HCT116 (cell line): ENCODE results near the gene SLC25A18. TPM values are rescaled to one million over a fixed set of nuclear protein-coding genes. Genes with fewer than 3 reads are reported as not detected.

ENCODE experiments used
- ATAC-seq: fragments of 200-7000 bp; cut with Tn5 transposase; 2 replicates; pipeline ENCODE4 v1.9.1; 2020; ENCODE audit warnings: mild to moderate bottlenecking, moderate library complexity
- BruUV-seq: library from RNA; stranded (reverse); fragments of 400-500 nt; replicated peaks from 2 replicates; lab custom pipeline; 2021; lab: Mats Ljungman, UMichigan
- CTCF ChIA-PET: fragments of 300-600 bp; sonication (Branson Sonifier 250); formaldehyde crosslinking; loops from one replicate; lab custom pipeline; 2021; ENCODE audit warnings: antibody characterized with exemption; lab: Charles Lee
- POLR2A ChIA-PET: fragments of 300-600, 350-600 bp; sonication (Branson Sonifier 250); formaldehyde crosslinking; loops from one replicate; lab custom pipeline; 2021; ENCODE audit warnings: antibody characterized with exemption; lab: Charles Lee
- RAD21 ChIA-PET, 2 experiments: fragments of 300-600 bp; sonication (Branson Sonifier 250); formaldehyde crosslinking; loops; one replicate each; lab custom pipeline; 2023; ENCODE audit warnings: low total read pairs in 2 of 2; ENCODE audit not compliant: uncharacterized antibody in 2 of 2, unreplicated experiment in 2 of 2, low non-redundant PET in 1 of 2; lab: Charles Lee
- DNase-seq: peaks from one replicate; pipeline ENCODE4 v3.0.0-alpha.2; 2010; ENCODE audit warnings: low read depth, low spot score
- H2AFZ ChIP-seq: fragments of 200-600 bp; shearing (Covaris generic), sonication (generic); 2 replicates; pipeline ENCODE4 v1.6.1; 2017; ENCODE audit warnings: low read depth, mixed run types, mixed read lengths, antibody characterized with exemption, low read length; ENCODE audit not compliant: poor library complexity, severe bottlenecking
- H3K27ac ChIP-seq: 2 replicates; pipeline ENCODE4 v1.5.1; 2012; ENCODE audit warnings: low read depth, low read length
- H3K27me3 ChIP-seq: fragments of 200-600 bp; sonication (generic); 2 replicates; pipeline ENCODE4 v1.6.1; 2016; ENCODE audit warnings: mixed run types, low read length, mixed read lengths; ENCODE audit not compliant: insufficient read depth
- H3K36me3 ChIP-seq, 2 experiments: fragments of 200-500 bp in 1 of 2; fragments of 200-600 bp in 1 of 2; sonication (Bioruptor generic) in 1 of 2; sonication (generic) in 1 of 2; 2 replicates each; pipeline versions ENCODE4 v1.5.1 to v1.6.1; 2014 to 2016; ENCODE audit warnings: low read length in 2 of 2, inconsistent platforms in 1 of 2, mixed read lengths in 1 of 2, mixed run types in 1 of 2; ENCODE audit not compliant: insufficient read depth in 2 of 2, control insufficient read depth in 1 of 2
- H3K4me1 ChIP-seq, 2 experiments: fragments of 200-600 bp in 1 of 2; sonication (generic) in 1 of 2; 2 replicates each; pipeline versions ENCODE4 v1.5.1 to v1.6.1; 2012 to 2017; ENCODE audit warnings: low read length in 2 of 2, inconsistent platforms in 1 of 2, mild to moderate bottlenecking in 1 of 2, mixed read lengths in 1 of 2, mixed run types in 1 of 2, moderate library complexity in 1 of 2; ENCODE audit not compliant: insufficient read depth in 2 of 2, control insufficient read depth in 1 of 2
- H3K4me2 ChIP-seq: fragments of 200-600 bp; sonication (generic); 2 replicates; pipeline ENCODE4 v1.6.1; 2017; ENCODE audit warnings: mixed run types, low read length, mixed read lengths
- H3K4me3 ChIP-seq, 2 experiments: fragments of 200-600 bp in 1 of 2; sonication (generic) in 1 of 2; replicated peaks in 1 of 2; 2 replicates each; pipeline ENCODE4 v1.5.1; 2011 to 2016; ENCODE audit warnings: low read length in 2 of 2, control low read depth in 1 of 2, low read depth in 1 of 2, mild to moderate bottlenecking in 1 of 2, mixed read lengths in 1 of 2, mixed run types in 1 of 2
- H3K79me2 ChIP-seq: fragments of 200-600 bp; sonication (generic); 2 replicates; pipeline ENCODE4 v1.6.1; 2017; ENCODE audit warnings: mild to moderate bottlenecking, mixed run types, low read length, moderate library complexity, mixed read lengths; ENCODE audit not compliant: insufficient read depth
- H3K9ac ChIP-seq: fragments of 200-600 bp; sonication (generic); 2 replicates; pipeline ENCODE4 v1.6.1; 2016; ENCODE audit warnings: low read length, mixed read lengths
- H3K9me2 ChIP-seq: fragments of 200-600 bp; sonication (generic), shearing (Covaris generic); 2 replicates; pipeline ENCODE4 v1.6.1; 2017; ENCODE audit warnings: mixed run types, mild to moderate bottlenecking, moderate library complexity; ENCODE audit not compliant: insufficient read depth
- H3K9me3 ChIP-seq, 2 experiments: fragments of 200-500 bp in 1 of 2; fragments of 200-600 bp in 1 of 2; sonication (Bioruptor generic) in 1 of 2; sonication (generic) in 1 of 2; 2 replicates each; pipeline ENCODE4 v1.6.1; 2014 to 2017; ENCODE audit warnings: low read length in 2 of 2, mixed read lengths in 2 of 2, inconsistent platforms in 1 of 2, low read depth in 1 of 2, mild to moderate bottlenecking in 1 of 2, mixed run types in 1 of 2, moderate library complexity in 1 of 2; ENCODE audit not compliant: control insufficient read depth in 1 of 2, insufficient read depth in 1 of 2
- H4K20me1 ChIP-seq: fragments of 200-600 bp; sonication (generic), shearing (Covaris generic); 2 replicates; pipeline ENCODE4 v1.6.1; 2017; ENCODE audit warnings: mixed run types, mild to moderate bottlenecking, moderate library complexity; ENCODE audit not compliant: insufficient read depth
- CBX3 ChIP-seq: IDR thresholded peaks from 2 replicates; pipeline ENCODE4 v1.6.1; 2012; ENCODE audit warnings: low read depth
- CEBPB ChIP-seq: IDR thresholded peaks from 2 replicates; pipeline ENCODE4 v1.6.1; 2012; ENCODE audit warnings: low read depth
- EGR1 ChIP-seq: IDR thresholded peaks from 2 replicates; pipeline ENCODE4 v1.6.1; 2012; ENCODE audit warnings: low read depth
- ELF1 ChIP-seq: IDR thresholded peaks from 2 replicates; pipeline ENCODE4 v1.6.1; 2012; ENCODE audit warnings: low read depth, borderline replicate concordance
- EZH2 ChIP-seq: fragments of 200-600 bp; sonication (generic); IDR thresholded peaks from 2 replicates; pipeline ENCODE4 v1.6.1; 2017; ENCODE audit warnings: antibody characterized with exemption, mixed run types
- EZH2phosphoT487 ChIP-seq: fragments of 200-600 bp; IDR thresholded peaks from 2 replicates; pipeline ENCODE4 v1.6.1; 2018; ENCODE audit warnings: antibody characterized with exemption, borderline replicate concordance
- JUND ChIP-seq: IDR thresholded peaks from 2 replicates; pipeline ENCODE4 v1.6.1; 2012
- POLR2A ChIP-seq: IDR thresholded peaks from 2 replicates; pipeline ENCODE4 v1.7.0; 2011; ENCODE audit warnings: borderline replicate concordance; ENCODE audit not compliant: insufficient read depth, insufficient read length; ENCODE audit errors: extremely low read depth
- POLR2AphosphoS5 ChIP-seq: IDR thresholded peaks from 2 replicates; pipeline ENCODE4 v1.6.1; 2011; ENCODE audit warnings: mild to moderate bottlenecking, low read depth, low read length, moderate library complexity
- SIN3A ChIP-seq: IDR thresholded peaks from 2 replicates; pipeline ENCODE4 v1.6.1; 2012; ENCODE audit warnings: low read depth
- SRF ChIP-seq: IDR thresholded peaks from 2 replicates; pipeline ENCODE4 v1.6.1; 2012; ENCODE audit warnings: low read depth
- YY1 ChIP-seq: IDR thresholded peaks from 2 replicates; pipeline ENCODE4 v1.6.1; 2011; ENCODE audit warnings: low read length, low read depth, moderate library complexity, mild to moderate bottlenecking; ENCODE audit not compliant: insufficient replicate concordance; ENCODE audit errors: extremely low read depth
- ZFX ChIP-seq: fragments of 450-650 bp; IDR thresholded peaks from 2 replicates; pipeline ENCODE4 v1.6.1; 2017
- intact Hi-C: fragments of 100-400 bp; cut with micrococcal nuclease; formaldehyde crosslinking; loops from 2 replicates; pipeline ENCODE4 v1.10.0; 2022
- total RNA-seq: library from RNA; stranded (reverse); gene quantifications from one replicate; pipeline ENCODE4 v1.2.1, GENCODE V29; 2021; ENCODE audit not compliant: unreplicated experiment
- TF ChIP-seq, protein P1 (sequence below): IDR thresholded peaks from 2 replicates; pipeline ENCODE4 v1.6.1; 2011; ENCODE audit warnings: mild to moderate bottlenecking, low read length, moderate library complexity; ENCODE audit not compliant: insufficient replicate concordance; ENCODE audit errors: extremely low read depth
- TF ChIP-seq, protein P2 (sequence below): IDR thresholded peaks from 2 replicates; pipeline ENCODE4 v1.6.1; 2012
- TF ChIP-seq, protein P3 (sequence below): IDR thresholded peaks from 2 replicates; pipeline ENCODE4 v1.6.1; 2012

The SLC25A18 gene
- total RNA-seq, 1 experiment from 2014 or later = not detected

DNA sequence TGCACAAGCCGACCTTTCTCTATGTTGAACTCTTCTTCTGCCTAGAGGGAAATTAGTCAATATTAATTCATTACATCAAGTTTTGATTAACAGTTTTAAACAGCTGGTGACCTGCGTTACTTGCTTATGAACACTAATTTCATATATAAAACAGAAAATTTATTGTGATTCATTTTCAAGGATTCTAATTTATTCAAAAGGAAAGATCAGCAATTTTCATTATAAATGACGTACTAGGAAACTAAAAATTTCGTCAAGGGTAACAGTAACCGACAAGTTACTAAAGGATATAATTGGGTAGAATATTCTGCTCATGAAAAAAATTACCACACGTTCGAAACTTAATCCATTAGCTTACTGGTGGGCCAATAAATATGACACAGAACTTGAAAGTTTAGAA is 50.0 kb downstream of the SLC25A18 start:
- Histone ChIP-seq H3K36me3 (peaks cover 15 to 32% of the 10 kb centered on the region in 2 experiments), H3K4me2 (no peak overlapping the region), H4K20me1 (no peaks in the 10 kb centered on the region), H3K79me2 (peaks cover 12% of the 10 kb centered on the region), H3K9me3 (no peaks in the 10 kb centered on the region), H3K4me3 (no peak overlapping the region), H3K9me2 (no peaks in the 10 kb centered on the region), H3K27ac (no peak overlapping the region), H3K27me3 (no peaks in the 10 kb centered on the region), H2AFZ (no peak overlapping the region), H3K9ac (no peak overlapping the region), H3K4me1 (no peaks in the 10 kb centered on the region)
- no peak for ATAC-seq
- intact Hi-C loops = no loop called here
- POLR2A ChIA-PET = no interaction called here
- no TSS peak for BruUV-seq
- TF ChIP-seq EZH2phosphoT487 (no peak), CEBPB (no peak), POLR2AphosphoS5 (no peak), POLR2A (no peak), YY1 (no peak), CBX3 (no peak), SRF (no peak), JUND (no peak), EGR1 (no peak), ZFX (no peak), ELF1 (no peak), SIN3A (no peak), EZH2 (no peak)
- TF ChIP-seq, protein P1, sequence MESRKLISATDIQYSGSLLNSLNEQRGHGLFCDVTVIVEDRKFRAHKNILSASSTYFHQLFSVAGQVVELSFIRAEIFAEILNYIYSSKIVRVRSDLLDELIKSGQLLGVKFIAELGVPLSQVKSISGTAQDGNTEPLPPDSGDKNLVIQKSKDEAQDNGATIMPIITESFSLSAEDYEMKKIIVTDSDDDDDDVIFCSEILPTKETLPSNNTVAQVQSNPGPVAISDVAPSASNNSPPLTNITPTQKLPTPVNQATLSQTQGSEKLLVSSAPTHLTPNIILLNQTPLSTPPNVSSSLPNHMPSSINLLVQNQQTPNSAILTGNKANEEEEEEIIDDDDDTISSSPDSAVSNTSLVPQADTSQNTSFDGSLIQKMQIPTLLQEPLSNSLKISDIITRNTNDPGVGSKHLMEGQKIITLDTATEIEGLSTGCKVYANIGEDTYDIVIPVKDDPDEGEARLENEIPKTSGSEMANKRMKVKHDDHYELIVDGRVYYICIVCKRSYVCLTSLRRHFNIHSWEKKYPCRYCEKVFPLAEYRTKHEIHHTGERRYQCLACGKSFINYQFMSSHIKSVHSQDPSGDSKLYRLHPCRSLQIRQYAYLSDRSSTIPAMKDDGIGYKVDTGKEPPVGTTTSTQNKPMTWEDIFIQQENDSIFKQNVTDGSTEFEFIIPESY = no peak
- TF ChIP-seq, protein P2, sequence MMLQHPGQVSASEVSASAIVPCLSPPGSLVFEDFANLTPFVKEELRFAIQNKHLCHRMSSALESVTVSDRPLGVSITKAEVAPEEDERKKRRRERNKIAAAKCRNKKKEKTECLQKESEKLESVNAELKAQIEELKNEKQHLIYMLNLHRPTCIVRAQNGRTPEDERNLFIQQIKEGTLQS = no peak
- TF ChIP-seq, protein P3, sequence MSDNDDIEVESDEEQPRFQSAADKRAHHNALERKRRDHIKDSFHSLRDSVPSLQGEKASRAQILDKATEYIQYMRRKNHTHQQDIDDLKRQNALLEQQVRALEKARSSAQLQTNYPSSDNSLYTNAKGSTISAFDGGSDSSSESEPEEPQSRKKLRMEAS = no peak
- CTCF ChIA-PET = no interaction called here
- no peak for DNase-seq
- RAD21 ChIA-PET = no interaction called here
